NCI-H82 (cell line): Measurements from ENCODE around the gene SNX10.

Experiments
- DNase-seq: peaks from one replicate; lab custom pipeline; 2025; lab: John Stamatoyannopoulos, UW

Gene SNX10

DNA sequence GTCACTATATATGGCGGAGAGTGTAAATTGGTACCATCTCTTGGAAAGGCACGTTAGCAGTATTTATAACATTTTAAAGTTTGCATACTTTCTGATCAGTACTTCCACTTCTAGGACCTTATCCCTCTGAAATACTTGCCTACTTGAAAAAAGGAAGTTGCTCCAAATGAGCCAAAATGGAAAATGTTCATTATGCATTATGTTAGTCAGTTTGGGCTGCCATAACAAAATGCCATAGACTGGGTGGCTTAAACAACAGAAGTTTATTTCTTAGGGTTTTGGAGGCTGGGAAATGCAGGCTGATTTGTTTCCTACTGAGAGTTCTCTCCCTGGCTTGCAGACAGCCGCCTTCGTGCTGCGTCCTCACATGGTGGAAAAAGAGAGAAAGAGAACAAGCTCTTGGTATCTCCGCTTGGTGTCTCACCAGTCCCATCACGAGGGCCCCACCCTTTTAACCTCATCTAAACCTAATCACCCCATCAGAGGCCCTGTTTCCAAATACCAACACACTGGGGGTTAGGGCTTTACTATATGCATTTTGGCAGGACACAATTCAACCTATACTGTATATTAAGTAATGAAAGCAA, 6.9 kb downstream of the SNX10 start:
- DNase-seq = no peak

DNA sequence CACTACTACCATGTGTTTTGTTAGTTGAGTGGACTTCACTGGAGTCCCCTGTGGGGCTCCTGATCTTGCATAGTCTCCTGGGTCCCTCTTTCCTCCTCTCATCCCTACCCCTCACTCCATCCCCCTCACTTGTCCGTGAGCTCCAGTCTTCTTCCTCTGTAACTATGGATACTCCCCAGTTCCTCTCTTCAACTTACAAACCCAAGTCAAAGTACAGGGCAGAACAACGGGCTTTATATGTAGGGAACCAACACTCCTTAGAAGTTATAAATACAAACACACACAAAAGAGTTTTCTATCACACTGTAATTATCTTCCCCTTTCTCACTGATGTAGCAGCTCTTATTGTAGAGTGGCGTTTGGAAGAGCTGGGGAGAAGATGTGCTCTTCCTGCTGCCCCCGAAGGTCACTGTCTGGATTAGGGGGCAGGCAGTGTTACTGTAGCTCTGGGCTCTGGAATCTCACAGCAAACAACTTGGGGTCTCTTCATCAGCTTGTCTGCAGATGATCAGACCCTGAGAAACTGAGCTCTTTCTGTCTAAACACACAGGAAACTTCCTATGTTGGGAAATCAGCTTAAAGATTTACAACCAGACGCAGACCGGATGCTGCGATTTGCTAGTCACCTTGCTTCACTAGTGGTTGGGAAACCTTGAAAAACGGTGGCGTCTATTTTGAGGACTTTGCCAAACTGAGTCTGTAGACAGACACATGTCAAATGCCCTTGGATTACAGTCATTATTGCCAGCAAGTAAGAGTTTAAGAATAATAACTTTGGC, 13.6 kb downstream of the SNX10 start:
- no peak for DNase-seq

DNA sequence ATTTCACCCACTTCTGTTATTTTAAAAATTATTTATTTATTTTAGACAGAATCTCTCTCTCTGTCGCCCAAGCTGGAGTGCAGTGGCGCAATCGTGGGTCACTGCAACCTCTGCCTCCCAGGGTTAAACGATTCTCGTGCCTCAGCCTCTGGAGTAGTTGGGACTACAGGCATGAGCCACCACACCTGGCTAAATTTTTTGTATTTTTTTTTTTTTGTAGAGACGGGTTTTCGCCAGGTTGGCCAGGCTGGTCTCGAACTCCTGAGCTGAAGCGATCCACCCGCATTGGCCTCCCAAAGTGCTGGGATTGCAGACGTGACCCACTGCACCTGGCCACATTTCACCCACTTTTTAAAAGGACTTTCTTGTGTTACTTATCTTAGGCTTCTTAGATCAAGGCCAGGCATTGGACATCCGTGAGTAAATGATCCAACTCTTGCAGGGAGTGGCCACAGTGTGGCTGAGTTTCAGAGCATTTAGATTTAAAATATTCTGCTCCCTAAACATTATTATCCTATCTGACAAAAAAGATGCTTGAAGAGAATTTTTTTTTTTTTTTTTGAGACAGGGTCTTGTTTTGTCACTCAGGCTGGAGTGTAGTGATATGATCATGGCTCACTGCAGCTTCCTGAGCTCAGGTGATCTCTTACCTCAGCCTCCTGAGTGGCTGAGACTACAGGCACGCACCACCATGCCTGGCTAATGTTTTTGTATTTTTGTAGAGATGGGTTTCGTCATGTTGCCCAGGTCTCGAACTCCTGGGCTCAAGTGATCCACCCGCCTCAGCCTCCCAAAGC, 14.4 kb downstream of the SNX10 start:
- no peak for DNase-seq

DNA sequence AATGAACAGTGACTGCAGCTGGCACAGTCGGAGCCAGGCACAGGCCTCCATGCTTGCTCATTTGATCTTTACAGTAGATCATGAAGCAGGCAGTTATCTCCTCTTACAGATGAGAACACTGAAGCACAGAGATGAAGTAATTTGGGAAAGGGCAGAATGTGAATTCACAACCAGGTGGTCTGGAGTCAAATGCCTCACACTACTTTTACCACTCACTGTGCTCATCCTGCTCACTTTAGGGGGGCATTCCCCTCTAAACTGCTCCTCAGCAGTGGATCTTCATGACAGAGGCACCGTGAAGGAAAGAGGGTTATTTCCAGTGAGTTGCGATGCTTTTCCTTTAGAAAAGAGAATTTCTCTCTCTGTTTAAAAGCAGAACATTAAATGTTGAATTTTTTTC, 15.1 kb downstream of the SNX10 start:
- no peak for DNase-seq

DNA sequence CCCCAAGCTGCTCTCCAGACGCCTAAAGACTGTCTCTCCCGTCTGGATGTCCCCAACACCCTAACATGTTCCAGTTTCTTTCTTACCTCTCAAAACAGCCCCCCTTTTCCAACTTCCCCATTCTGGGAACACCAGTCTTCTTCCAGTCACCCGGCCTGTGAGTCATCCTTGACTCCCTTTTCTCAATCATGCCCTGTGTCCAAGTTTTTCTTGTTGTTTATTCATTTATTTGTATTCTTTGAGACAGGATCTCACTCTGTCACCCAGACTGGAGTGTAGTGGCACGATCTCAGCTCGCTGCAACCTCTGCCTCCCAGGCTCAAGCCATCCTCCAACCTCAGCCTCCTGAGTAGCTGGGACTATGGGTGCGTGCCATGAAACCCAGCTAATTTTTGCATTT, 15.6 kb downstream of the SNX10 start:
- DNase-seq = no peak

DNA sequence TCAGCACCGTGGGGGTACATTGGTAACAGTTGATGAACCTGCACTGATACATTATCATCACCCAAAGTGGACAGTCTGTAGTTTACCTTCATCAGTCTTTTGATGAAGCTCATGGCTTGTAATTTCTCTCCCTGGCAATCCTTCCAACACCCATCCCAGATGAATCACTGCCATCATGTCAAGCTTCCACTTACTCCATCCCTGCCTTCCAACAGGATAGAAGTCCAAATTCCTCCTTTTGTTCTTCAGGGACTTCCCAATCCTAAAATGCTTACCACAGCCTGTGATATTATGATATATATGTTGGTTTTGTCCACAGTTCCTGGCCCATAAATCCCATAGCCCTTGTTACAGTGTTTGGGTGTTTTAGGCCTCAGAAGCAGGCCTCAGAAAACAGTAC, 16.1 kb downstream of the SNX10 start:
- DNase-seq = no peak

DNA sequence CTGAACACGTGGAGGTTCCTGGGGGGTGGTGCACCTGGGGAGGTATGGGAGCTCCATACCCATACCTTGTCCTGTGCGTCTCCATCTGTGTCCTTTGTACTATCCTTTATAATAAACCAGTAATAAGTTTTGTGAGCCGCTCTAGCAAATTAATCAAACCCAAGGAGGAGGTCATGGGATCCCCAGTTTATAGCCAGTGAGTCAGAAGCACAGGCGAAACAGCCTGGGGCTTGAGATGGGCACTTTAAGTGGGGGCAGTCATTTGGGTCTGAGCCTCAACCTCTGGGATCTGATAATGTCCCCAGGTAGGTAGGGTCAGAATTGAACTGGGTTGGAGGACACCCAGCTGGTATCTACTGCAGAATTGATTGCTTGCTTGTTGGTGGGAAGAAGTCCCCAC, 16.9 kb downstream of the SNX10 start:
- no peak for DNase-seq

DNA sequence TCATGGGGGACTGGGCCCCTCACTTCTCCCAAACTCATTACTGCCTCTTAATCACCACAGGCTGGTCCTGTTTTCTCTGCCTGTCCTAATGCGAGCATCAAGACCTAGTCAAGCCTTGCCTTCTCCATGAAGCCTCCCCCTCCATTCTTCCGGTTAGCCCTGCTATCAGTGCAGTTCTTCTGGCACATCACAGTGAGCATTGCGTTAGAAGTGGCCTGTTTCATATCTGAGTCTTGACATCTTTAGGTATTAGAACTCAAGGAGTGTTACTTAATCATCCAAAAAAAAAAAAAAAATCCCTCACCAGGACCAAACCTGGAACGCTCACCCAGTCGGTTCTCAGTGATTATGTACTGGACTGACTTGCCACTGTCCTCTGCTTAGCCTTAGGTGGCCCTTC, 17.4 kb downstream of the SNX10 start:
- DNase-seq = no peak

DNA sequence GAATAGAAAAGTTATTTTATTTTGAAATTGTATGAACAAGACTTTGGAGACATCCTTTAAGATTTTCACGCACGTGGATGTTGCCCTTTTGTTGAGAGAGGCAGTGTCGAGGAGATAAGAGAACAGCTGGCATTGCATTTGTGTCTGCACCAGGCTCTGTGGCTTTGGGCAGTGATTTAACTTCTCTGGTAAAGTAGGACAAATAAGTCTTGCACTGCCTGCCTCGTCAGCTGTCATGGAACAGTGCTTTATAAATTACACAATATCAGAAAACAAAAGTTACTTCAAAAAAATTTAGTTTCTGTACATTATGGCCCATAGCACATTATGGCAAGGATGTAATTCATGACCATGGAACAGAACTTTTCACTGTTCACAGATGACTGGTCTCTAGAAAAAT, 20.1 kb downstream of the SNX10 start:
- DNase-seq = peak; percentile 51

DNA sequence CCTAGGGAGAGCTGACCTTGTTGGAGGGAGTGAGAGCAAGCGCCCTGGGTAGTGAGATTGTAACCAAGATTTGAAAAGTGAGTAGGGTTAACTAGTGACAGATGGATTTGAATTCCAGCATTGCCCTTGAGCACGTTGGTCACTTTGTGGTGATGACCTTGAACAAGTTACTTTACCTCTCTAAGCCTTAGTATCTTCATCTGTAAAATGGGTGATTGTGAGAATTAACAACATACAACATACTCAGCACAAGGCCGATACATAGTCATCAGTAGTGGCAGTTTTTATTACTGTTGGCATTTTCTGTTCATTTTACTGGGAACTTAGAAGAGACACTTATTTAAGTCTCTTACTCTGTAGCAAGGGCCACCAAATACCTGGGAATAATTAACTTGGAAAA, 25.5 kb downstream of the SNX10 start:
- no peak for DNase-seq

DNA sequence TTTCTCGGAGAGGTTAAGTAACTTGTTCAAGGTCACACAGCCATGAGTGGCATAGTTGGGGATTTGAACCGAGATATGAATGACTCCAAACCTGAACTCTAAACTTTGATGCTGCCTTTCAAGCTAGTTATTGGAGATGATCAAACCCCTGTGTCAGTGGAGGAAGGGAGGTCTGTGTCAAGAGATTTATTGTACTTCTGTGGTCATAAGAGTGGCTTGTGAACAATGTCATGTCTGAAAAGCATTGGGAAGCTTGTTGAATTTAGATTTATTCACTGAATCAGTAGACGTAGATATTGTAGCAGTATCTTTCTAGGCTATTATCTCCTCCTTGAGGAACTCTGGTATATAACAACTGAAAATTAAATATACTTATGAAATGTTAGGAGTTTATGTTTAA, 27.3 kb downstream of the SNX10 start:
- no peak for DNase-seq

DNA sequence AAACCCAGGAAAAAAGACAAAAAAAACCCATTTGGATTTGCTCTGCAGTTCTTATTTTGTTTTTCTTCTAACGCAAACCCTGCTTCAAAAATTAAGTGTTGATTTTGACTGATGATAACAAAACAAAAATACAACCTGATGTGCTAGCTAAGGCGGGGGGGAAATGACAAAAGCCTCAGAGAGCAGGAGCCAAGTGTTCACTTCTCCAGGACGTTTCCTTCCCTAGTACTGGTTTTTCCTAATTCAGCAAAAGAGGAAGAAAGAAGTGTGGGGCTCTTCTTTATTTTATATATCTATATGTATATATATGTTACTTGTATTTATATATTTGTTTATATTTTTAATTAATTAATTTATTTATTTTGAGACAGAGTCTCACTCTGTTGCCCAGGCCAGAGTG, 28.0 kb downstream of the SNX10 start:
- DNase-seq = no peak

DNA sequence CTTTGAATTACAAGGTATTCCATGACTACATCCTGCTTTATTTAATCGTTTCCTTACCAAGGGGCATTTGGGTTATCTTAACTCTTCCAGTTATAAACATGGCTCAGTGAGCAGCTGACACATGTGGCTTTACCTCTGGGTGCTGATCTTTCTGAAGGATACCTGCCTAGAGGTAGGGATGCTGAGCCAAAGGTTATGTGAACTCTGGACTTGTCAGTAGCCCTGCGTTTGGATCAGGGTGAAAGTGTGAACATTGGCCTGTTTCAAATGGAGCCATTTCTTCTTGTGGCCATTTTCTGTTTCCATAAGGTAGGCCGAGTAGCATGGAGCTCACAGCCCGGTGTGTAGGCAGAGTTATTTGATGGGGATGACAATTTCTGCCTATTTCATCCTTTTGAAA, 29.2 kb downstream of the SNX10 start:
- DNase-seq = no peak

DNA sequence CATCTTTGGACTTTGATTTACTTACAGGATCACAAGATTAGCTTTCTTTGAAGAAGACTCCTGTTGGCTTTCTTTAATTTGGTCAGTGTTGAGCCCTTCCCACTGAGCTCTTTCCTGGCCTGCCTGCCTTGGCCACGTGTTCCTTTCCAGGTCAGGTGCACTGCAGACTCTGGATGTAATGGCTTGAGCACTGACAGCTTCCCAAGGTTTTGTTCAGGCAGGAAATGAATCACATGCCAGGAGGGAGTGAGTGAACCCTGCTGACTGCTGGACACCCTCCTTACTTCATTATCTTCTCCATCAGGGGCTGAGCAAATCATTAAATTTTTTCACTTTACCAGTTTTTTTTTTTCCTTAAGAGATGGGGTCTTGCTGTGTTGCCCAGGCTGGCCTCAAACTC, 29.8 kb downstream of the SNX10 start:
- no peak for DNase-seq

DNA sequence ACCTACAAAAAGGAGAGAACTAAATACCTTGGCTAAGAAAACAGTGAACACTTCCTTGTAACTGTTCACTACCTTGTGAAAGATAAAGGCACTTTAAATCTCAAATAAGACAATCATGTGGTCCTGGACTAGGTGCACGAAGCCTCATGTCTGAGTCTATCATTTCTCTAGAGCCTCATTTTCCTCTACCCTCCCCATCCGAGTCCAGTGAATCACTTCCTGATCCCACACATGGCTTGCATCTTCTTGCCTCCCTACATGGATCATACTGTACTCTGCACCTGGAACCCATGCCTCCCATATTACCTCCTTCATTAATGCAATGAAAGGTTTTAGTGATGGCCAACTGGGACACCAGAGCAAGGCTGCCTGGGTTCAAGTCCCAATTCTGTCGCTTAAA, 34.5 kb downstream of the SNX10 start:
- no peak for DNase-seq

DNA sequence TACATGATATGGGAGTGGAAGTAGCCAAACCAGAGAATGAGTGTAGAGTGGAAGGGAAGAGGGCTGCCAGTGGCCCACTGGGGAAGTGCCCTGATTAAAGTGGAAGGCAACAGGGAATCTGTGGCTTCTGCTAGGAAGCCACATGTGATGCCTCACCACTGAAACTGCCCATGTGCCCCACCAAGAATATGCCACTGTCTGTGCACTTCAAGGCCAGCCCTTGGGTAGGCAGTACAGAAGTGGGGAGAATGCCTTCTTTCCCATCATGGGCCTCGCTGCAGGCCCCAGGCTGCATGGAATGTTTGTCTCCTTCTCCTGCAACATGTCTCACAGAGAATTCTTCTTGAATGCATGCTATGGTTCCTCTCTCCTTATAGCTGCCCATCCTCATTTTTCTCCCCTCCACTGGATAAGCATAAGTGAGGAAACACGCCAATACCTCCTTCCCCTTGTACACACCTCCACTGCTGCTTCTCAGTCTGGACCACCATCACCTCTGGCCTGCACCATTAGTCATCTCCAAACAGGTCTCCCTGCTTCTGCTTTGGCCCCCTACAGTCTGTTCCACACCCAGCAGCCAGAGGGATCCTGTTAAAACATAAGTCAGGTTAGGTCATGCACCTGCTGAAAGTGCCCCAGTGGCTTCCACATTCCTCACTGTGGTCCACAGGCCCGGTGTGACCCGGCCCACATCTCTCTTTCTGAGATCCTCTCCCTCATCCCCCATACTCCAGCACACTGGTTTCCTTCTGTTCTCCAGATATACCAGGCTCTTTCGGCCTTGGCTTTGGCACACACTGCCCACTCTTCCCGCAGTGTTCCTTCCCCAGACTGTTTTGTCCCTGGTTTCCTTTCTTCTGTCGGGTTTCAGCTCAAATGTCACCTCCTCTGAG, 37.1 kb downstream of the SNX10 start:
- no peak for DNase-seq

DNA sequence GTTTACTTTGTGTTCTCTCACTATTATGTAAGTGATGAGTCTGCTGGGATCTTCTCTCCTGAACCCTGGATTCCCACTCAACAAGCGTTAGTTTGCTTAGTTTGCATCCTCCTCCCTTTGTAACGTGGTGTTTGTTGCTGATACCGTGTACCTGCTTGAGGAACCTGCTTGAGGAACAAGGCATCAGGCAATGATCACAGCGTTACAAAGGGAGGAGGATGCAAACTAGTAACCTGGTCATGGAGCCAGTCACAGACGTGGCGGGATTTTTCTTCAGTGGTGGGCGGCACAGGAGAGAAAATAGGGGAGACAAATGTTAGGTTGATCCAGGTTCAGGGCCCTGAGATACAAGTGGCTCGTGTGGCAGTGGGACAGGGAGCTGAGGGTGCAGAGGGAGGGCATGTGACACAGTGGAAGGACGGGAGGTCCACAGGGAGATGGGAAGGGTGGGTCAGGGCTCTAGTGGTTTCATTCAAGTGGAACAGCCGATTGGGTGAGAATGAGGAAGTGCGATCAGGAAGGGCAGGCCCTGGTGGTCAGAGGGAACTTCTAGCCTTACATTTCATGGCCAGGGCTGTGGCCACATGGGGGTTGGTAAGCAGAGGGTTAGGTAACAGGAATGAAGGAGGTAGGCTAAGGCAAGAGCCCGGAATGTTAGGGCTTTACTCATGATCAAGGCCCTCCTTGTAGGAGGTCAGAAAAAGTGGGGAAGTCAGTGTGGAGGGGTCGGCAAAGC, 38.0 kb downstream of the SNX10 start:
- DNase-seq = no peak

DNA sequence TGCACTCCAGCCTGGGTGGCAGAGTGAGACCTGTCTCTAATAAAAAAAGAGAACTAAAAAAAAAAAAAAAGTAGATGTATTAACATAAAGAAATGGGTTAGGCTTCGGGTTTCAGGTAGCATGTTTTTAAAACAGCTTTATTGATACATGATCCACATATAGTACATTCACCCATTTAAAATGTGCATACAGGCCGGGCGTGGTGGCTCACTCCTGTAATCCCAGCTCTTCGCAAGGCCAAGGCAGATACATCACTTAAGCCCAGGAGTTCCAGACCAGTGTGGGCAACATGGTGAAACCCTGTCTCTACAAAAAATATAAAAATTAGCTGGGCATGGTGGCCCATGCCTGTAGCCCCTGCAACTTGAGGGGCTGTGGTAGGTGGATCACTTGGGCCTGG, 39.5 kb downstream of the SNX10 start:
- DNase-seq = no peak

DNA sequence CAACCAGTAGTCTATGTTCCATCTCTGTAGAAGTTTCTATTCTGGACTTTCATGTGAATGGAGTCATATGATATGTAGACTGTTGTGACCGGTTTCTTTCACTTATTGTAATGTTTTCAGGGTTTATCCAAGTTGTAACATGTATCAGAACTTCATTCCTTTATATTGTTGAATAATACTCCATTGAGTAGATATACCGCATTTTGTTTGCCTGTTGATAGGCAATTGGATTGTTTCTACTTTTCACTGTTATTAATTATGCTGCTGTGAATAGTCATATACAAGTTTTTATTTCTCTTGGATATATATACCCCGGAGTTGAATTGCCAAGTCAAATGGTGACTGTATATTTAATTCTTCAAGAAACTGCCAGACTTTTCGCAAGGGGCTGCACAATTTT, 40.1 kb downstream of the SNX10 start:
- DNase-seq = no peak

DNA sequence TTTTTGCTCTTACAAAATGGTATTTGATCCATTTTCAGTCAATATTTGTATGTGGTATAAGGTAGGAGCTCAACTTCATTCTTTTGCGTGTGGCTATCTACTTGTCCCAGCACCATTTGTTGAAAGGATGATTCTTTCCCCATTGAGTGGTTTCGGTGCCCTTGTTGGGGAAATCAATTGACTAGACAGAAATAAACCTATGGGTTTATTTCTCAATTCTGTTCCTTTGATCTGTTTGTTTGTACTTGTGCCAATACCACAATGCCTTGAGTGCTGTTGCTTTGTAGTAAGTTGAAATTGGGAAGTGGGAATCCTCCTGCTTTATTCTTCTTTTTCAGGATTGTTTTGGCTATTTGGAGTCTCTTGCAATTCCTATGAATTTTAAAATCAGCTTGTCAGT, 41.0 kb downstream of the SNX10 start:
- DNase-seq = no peak

DNA sequence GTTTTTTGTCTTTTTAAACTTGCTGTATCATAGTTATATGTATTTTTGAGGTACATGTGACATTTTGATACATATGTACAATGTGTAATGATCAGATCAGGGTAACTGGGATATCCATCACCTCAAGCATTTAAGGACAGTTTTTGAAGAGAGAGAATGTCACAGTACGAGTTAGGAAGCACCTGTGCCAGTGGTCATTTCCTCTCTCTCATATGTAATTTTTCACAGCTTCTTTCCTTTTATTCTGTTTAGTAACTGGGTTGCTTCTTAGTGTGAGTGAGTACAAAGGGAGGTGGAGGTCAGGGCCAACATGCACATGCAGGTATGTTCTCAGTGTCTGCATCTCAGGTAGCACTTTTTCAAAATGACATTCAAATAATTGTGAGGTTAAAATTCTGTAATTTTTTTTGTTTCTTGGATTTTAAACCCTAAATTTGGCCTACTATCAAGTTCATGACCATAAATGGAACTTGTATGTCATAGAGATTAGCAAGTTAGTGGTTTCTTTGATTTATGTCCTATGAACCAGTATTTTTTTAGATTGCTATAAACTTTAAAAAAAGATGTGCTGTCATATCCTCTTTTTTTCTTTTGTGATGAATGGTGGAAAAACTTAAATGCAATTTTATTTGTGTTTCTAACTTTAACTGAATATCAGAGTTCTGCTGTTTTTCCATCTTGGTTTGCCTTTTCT, 42.7 kb downstream of the SNX10 start:
- DNase-seq = no peak
